Hematopoietic multipotent progenitor cell treated with erythropoietin and hydrocortisone succinate and interleukin-3 and kit ligand, for 17 days (in vitro differentiated cells): ENCODE data around the gene FHOD3.

Source experiments
- DNase-seq: peaks from one replicate; pipeline ENCODE4 v3.0.0-alpha.2; 2015; ENCODE audit warnings: low spot score

FHOD3 gene

GRCh38 chr18:36630917-36631316 is 333.4 kb downstream of the FHOD3 start:
- no peak for DNase-seq

GRCh38 chr18:36633961-36634412 is 336.5 kb downstream of the FHOD3 start:
- no peak for DNase-seq

- DNase-seq, result no peak
Measured at GRCh38 chr18:36634573-36635216, 337.2 kb downstream of the FHOD3 start.

- DNase-seq, result no peak
Measured at GRCh38 chr18:36635414-36636096, 338.0 kb downstream of the FHOD3 start.

GRCh38 chr18:36636237-36636817 is 338.8 kb downstream of the FHOD3 start:
- DNase-seq, result no peak

- DNase-seq, result no peak
Measured at GRCh38 chr18:36638224-36638623, 340.7 kb downstream of the FHOD3 start.

GRCh38 chr18:36640021-36640952 is 342.8 kb downstream of the FHOD3 start:
- DNase-seq, result no peak

GRCh38 chr18:36643061-36643460 is 345.5 kb downstream of the FHOD3 start:
- DNase-seq, result no peak

- no peak for DNase-seq
Measured at GRCh38 chr18:36648803-36649202, 351.3 kb downstream of the FHOD3 start.

- no peak for DNase-seq
Measured at GRCh38 chr18:36649205-36649604, 351.7 kb downstream of the FHOD3 start.

- no peak for DNase-seq
Measured at GRCh38 chr18:36650266-36650665, 352.8 kb downstream of the FHOD3 start.

GRCh38 chr18:36650906-36651305 is 353.4 kb downstream of the FHOD3 start:
- DNase-seq, result no peak

GRCh38 chr18:36652503-36652902 is 355.0 kb downstream of the FHOD3 start:
- no peak for DNase-seq

- no peak for DNase-seq
Measured at GRCh38 chr18:36653141-36653869, 355.8 kb downstream of the FHOD3 start.

GRCh38 chr18:36653870-36654269 is 356.4 kb downstream of the FHOD3 start:
- no peak for DNase-seq

GRCh38 chr18:36655074-36655473 is 357.6 kb downstream of the FHOD3 start:
- no peak for DNase-seq

GRCh38 chr18:36655930-36656329 is 358.4 kb downstream of the FHOD3 start:
- no peak for DNase-seq

- no peak for DNase-seq
Measured at GRCh38 chr18:36658611-36659010, 361.1 kb downstream of the FHOD3 start.

- DNase-seq, result no peak
Measured at GRCh38 chr18:36660311-36660710, 362.8 kb downstream of the FHOD3 start.

- DNase-seq, result no peak
Measured at GRCh38 chr18:36661999-36662398, 364.5 kb downstream of the FHOD3 start.

- no peak for DNase-seq
Measured at GRCh38 chr18:36663312-36663711, 365.8 kb downstream of the FHOD3 start.

GRCh38 chr18:36665952-36666351 is 368.4 kb downstream of the FHOD3 start:
- DNase-seq, result no peak
